ENCODE results near the gene RNF146. TPM values are rescaled to one million over a fixed set of nuclear protein-coding genes. Genes with fewer than 3 reads are reported as not detected.
A peak's percentile ranks its signal among the peaks of the same experiment; 100 is the strongest.

Gene RNF146
- total and polyA plus RNA-seq, 2 of the 13 experiments (the other 11 are each of a cell fraction or from before 2014, with no cell fraction given): 18.8 to 27.6 TPM

DNA sequence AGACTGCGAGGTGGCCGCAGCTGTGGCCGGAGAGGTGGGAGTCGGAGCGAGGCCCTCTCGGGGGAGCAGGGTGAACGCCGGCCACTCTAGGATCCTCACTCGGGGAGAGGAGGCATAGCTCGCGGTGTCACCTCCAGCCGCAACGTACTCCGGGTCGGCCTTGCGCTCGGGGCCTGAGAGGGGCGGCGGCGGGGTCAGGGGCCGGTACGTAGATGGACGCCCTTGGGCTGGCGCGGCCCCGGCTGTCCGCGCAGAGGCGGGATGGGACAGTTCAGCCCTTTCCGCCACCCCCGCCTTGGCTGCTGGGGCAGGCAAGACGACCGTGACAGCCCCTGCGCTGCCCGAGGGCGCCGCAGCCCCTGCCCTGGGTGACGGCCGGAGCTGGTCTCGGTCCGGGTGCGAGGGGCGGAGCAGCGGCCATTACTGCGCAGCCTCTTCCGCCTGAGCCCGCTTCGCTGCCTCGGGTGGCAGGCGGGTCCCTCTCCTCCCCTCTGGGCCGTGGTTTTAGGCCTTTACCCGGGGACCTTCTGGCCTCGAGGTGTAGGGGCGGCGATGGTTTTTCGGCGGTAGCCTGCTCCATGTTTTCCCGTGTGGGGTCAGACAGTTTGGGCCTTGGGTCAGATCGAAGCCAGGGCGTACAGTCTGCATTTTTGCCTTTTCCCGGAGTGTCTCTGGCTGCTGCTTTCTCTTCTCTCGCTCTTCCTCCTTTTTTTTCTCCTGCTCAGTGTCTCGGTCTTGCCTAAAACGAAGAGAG is 405 bp downstream of the RNF146 start (continued):
- no peak for TF ChIP-seq ZNF646 (CRISPR knock-in tag; IDR thresholded peaks at IDR 0.05)
- TF ChIP-seq ADNP (CRISPR knock-in tag; IDR thresholded peaks at IDR 0.05): no peak
- peak; percentile 71; the same call in 1 of the 2 replicates for TF ChIP-seq KDM5A (IDR thresholded peaks at IDR 0.05; ENCODE audit: borderline replicate concordance, low read length)
- peak; percentile 74 for TF ChIP-seq MYC (CRISPR knock-in tag; IDR thresholded peaks at IDR 0.05; ENCODE audit: borderline replicate concordance)
- TF ChIP-seq ZFY (CRISPR knock-in tag; IDR thresholded peaks at IDR 0.05): peak; percentile 97
- no peak for TF ChIP-seq FOSL2 (CRISPR knock-in tag; IDR thresholded peaks at IDR 0.05)
- TF ChIP-seq IKZF1 (IDR thresholded peaks at IDR 0.05): no peak
- TF ChIP-seq ZNF589 (CRISPR knock-in tag; conservative IDR thresholded peaks at IDR 0.05): no peak
- no peak for TF ChIP-seq CEBPB (IDR thresholded peaks at IDR 0.05; ENCODE audit: borderline replicate concordance, low read depth, low read length)
- no peak; the same call in 1 of the 2 replicates for TF ChIP-seq ZNF7 (CRISPR knock-in tag; IDR thresholded peaks at IDR 0.05)
- 0 out of 2 replicates have a peak, but pooled peaks have one; percentile 56 for TF ChIP-seq ZNF468 (CRISPR knock-in tag; IDR thresholded peaks at IDR 0.05)
- peak; percentile 84 for TF ChIP-seq RXRA (CRISPR knock-in tag; IDR thresholded peaks at IDR 0.05)
- TF ChIP-seq GZF1 (CRISPR knock-in tag; IDR thresholded peaks at IDR 0.05): 0 out of 2 replicates have a peak, but pooled peaks have one; percentile 64
- TF ChIP-seq ZNF576 (CRISPR knock-in tag; IDR thresholded peaks at IDR 0.05): no peak
- TF ChIP-seq TCF7L2 (IDR thresholded peaks at IDR 0.05; ENCODE audit: low read depth, low read length): no peak
- TF ChIP-seq ZNF496 (CRISPR knock-in tag; IDR thresholded peaks at IDR 0.05; ENCODE audit: insufficient replicate concordance): no peak
- no peak for TF ChIP-seq GTF3A (CRISPR knock-in tag; conservative IDR thresholded peaks at IDR 0.05)
- TF ChIP-seq ATF2 (CRISPR knock-in tag; IDR thresholded peaks at IDR 0.05): peak; percentile 20; the same call in 1 of the 2 replicates
